IPS DF 4.7 (cell line): ENCODE measurements around the gene BFAR.
"Not testable (repeated sequence)": the region's sequence is repeated elsewhere in the genome, so short reads cannot be mapped to it uniquely, and the experiment has no call there.

Experiments used
- DNase-seq: peaks from one replicate; pipeline ENCODE4 v3.0.0-alpha.2; 2013; ENCODE audit warnings: low spot score; ENCODE audit errors: extremely low read depth

Gene BFAR

DNA sequence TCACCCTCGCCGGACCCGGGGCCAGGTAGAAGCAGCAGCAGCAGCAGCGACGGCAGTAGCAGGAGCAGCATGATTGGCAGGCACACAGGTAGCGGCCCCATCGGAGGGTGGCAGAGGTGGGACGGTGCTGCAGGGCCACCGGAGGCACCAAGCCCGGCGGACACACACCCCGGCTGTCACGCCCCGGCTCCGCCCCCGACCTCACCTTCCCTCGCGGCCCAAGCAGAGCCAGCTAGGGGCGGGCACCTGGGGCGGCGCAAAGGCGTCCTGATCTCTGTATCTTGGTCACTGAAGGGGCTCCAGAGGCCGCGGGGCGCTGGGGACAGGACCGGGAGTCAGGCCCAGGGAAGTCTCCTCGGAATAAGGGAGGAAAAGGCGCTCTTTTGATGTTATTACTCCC lies 61.4 kb downstream of the BFAR start, which contains the start of gene PLA2G10:
PLA2G10 (minus strand) TSS at position 180 of the 400 bp plus-strand sequence; CDS start at position 101, 79 bp downstream.
- DNase-seq = not testable (repeated sequence)

DNA sequence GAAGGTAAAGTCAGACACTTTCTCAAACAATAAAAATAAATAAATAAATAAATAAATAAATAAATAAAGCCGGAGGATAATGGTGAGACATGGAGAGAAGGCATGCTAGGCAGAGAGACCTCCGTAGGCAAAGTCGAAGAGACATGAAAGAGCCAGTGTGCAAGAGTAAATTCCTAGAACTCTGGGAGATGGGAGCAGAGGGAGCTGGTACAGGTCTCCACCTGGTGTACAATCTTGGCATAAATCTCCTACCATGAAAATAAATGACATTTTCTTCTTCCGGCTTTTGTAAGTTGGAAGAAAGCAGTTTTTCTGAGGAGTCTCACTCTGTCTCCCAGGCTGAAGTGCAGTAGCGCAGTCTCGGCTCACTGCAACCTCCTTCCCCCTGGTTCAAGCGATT lies 69.1 kb downstream of the BFAR start:
- DNase-seq = not testable (repeated sequence)

DNA sequence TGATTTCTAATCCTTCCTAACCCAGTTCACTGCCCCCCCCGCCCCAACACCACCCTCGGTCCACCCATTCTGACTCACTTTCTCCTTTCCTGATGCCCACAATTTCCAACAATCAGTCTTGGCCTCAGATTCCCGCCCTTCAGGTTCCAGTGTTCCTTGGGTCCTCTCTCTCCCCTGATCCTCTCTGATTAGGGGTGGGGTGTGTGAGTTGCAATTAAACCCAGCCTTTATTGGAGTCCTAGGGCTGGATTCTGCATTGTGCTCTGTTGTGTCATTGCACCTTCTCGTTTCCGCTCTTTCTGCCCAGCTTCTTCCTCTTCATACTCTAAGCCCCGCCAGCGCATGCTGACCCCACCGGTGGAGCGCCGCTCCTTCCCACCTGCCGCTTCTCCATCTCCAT lies 69.9 kb downstream of the BFAR start:
- not testable (repeated sequence) for DNase-seq

DNA sequence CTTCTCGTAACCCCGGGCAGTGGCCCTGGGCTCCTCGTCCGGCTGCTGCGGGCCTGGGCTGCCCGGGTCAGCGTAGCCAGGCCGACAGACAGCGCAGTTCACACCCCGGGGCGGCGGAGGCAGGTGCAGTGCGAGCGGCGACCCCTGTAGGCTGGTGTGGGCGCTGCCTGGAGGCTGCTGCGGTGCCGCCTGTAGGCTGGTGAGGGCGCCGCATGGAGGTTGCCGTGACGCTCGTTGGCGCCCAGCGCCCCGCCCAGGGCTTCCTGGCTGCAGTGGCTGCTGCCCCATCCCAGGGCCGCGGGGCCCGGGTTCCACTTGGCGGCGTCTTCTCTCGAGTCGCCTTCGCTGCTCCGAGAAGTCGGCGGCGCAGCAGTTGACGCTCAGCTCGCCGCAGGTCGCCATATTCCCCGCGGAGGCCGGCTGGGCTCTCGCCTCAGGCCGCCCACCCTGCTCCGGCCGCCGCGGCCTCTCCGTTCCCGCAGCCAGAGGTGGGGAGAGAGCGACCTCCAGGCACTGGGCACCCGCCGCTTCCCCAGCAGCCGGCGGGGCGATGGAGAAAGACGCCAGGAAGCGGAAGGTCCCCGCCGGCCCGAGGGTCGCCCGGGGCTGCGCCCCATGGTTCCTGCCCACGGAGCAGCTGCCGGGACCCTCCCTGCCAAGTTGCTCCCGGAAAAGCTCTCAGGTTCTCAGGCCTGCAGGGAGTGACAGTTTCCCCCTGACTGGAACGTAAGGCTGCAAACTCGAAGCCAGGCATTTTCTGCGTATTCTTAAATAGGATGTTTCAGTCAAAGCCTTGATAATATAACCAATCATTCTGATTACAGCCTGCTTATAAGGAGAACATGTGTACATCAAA lies 70.6 kb downstream of the BFAR start, which contains the start of gene NPIPA3:
NPIPA3 (plus strand) TSS at position 256 of the 856 bp plus-strand sequence. CDS start 5,533 bp downstream, outside the sequence.
- DNase-seq = not testable (repeated sequence)
